ENCODE data around the gene NCAM1.

DNA sequence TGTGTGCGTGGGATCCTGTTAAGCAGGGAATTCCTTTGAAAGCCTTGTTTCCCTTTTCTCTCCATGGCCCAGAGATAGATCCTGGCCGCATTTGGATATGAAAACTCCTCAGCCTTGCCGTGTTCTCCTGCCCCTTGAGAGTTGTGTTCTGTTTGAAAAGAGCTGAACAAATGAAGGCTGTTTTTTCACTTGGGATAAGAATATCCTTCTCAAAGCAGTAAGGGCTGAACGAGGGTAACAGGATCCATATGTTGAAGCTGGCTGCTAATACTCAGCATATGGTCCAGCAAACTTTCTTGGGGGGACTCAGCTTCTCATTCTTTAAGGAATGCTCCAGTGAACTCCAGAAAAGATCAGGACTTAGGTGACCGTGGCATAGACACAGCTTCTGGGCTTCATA is 238.6 kb downstream of the NCAM1 start:
- TF ChIP-seq, protein P1, sequence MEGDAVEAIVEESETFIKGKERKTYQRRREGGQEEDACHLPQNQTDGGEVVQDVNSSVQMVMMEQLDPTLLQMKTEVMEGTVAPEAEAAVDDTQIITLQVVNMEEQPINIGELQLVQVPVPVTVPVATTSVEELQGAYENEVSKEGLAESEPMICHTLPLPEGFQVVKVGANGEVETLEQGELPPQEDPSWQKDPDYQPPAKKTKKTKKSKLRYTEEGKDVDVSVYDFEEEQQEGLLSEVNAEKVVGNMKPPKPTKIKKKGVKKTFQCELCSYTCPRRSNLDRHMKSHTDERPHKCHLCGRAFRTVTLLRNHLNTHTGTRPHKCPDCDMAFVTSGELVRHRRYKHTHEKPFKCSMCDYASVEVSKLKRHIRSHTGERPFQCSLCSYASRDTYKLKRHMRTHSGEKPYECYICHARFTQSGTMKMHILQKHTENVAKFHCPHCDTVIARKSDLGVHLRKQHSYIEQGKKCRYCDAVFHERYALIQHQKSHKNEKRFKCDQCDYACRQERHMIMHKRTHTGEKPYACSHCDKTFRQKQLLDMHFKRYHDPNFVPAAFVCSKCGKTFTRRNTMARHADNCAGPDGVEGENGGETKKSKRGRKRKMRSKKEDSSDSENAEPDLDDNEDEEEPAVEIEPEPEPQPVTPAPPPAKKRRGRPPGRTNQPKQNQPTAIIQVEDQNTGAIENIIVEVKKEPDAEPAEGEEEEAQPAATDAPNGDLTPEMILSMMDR (optimal IDR thresholded peaks at IDR 0.05 in 1 of 3, IDR thresholded peaks at IDR 0.05 in 1 of 3, conservative IDR thresholded peaks at IDR 0.05 in 1 of 3; ENCODE audit: extremely low read depth in 1 of 3, insufficient read depth in 2 of 3, low read length in 3 of 3): no peak
- no peak for TF ChIP-seq EZH2 (IDR thresholded peaks at IDR 0.05; ENCODE audit: low read length)
